Uterus (tissue), 4 donors: ENCODE data around the gene LEMD1. TPM values are rescaled to one million over a fixed set of nuclear protein-coding genes. Genes with fewer than 3 reads are reported as not detected.

Experiments
- DNase-seq, 2 donors: peaks; one replicate each; pipeline ENCODE4 v3.0.0-alpha.2; 2019 to 2020
- H3K27ac ChIP-seq, 2 donors: fragments of 200-600 bp; sonication (generic); 1 replicate in 1 of 2; 2 replicates in 1 of 2; pipeline ENCODE4 v1.5.1; 2016 to 2018
- H3K27me3 ChIP-seq, 2 donors: fragments of 200-600 bp; sonication (generic); one replicate each; pipeline ENCODE4 v1.5.1; 2018 to 2019; ENCODE audit warnings: control low read depth in 1 of 2
- H3K36me3 ChIP-seq, 2 donors: fragments of 200-600 bp; sonication (generic); one replicate each; pipeline ENCODE4 v1.5.1; 2019; ENCODE audit warnings: control low read depth in 1 of 2
- H3K4me1 ChIP-seq, 2 donors: fragments of 200-600 bp; sonication (generic); one replicate each; pipeline ENCODE4 v1.5.1; 2018 to 2019; ENCODE audit warnings: control low read depth in 1 of 2
- H3K4me3 ChIP-seq, 2 donors: fragments of 200-600 bp; sonication (generic); 1 replicate in 1 of 2; 2 replicates in 1 of 2; pipeline ENCODE4 v1.5.1; 2018 to 2019; ENCODE audit warnings: mild to moderate bottlenecking in 1 of 2
- H3K9me3 ChIP-seq, 2 donors: fragments of 200-600 bp; sonication (generic); one replicate each; pipeline ENCODE4 v1.5.1; 2019; ENCODE audit warnings: control low read depth in 1 of 2
- POLR2A ChIP-seq, 2 donors: fragments of 450-650 bp; IDR thresholded peaks; one replicate each; pipeline ENCODE4 v1.6.1; 2016; ENCODE audit warnings: antibody characterized with exemption in 2 of 2, mild to moderate bottlenecking in 1 of 2, moderate library complexity in 1 of 2
- intact Hi-C: fragments of 100-400 bp; cut with DNase I; formaldehyde crosslinking; loops from one replicate; pipeline ENCODE4 v1.15.1; 2023; ENCODE audit warnings: low total_unique reads
- total RNA-seq, 4 donors: library from RNA; depleted of rRNA in 3 of 4; stranded (reverse); fragments of >200 nt in 3 of 4; gene quantifications; one replicate each; pipeline versions ENCODE4 v1.1.0 to v1.2.4, GENCODE V29; 2014 to 2023
- TF ChIP-seq, protein P1 (sequence below), 4 experiments: fragments of 200-600 bp in 2 of 4; fragments of 450-650 bp in 2 of 4; sonication (generic) in 2 of 4; IDR thresholded peaks; one replicate each; pipeline ENCODE4 v1.5.1; 2016 to 2019; ENCODE audit warnings: antibody characterized with exemption in 4 of 4, mild to moderate bottlenecking in 2 of 4, moderate library complexity in 1 of 4
- donor health status: DM: yes; HTN: yes; CAD: no.

Gene LEMD1
- total RNA-seq, 4 donors from 2014 or later = 1.6 to 1.8 TPM; not detected in 2

DNA sequence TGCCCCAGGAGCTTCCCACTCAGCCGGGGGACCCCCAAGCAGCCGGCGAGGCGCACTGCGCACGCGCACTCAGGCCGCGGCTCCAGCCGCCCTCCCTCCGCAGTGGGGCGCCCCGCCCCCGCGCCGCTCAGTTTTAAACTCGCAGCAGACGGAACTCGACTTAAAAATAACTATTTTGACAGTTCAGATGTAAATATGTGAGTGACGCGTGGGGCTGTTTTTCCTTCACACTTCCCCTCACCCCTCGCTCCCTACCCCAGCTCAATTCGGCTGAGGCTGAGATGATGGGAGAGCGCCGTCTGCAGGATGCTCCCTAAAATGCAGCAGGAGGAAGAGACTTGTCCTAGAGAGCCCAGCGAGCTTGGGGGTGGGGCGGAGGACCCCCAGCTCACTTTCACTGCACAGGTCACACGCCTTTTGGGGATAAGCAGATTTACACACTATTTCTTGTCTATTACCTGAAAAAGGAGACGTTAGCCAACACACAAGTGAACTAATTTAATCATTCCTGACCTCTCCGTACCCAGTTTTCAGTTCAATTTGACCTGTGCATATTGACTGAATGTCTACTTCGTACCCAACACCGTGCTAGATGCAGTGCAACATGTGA, 8.9 kb upstream of the LEMD1 start:
- no peaks in the 10 kb centered on the region for H3K27me3 ChIP-seq
- H3K4me3 ChIP-seq = peak overlapping the region; percentile 4 to 39
- no peaks in the 10 kb centered on the region for H3K4me1 ChIP-seq
- DNase-seq = peak in 1 of 2 donors; percentile 69
- no peak for TF ChIP-seq POLR2A (IDR thresholded peaks at IDR 0.05)
- TF ChIP-seq, protein P1, sequence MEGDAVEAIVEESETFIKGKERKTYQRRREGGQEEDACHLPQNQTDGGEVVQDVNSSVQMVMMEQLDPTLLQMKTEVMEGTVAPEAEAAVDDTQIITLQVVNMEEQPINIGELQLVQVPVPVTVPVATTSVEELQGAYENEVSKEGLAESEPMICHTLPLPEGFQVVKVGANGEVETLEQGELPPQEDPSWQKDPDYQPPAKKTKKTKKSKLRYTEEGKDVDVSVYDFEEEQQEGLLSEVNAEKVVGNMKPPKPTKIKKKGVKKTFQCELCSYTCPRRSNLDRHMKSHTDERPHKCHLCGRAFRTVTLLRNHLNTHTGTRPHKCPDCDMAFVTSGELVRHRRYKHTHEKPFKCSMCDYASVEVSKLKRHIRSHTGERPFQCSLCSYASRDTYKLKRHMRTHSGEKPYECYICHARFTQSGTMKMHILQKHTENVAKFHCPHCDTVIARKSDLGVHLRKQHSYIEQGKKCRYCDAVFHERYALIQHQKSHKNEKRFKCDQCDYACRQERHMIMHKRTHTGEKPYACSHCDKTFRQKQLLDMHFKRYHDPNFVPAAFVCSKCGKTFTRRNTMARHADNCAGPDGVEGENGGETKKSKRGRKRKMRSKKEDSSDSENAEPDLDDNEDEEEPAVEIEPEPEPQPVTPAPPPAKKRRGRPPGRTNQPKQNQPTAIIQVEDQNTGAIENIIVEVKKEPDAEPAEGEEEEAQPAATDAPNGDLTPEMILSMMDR (IDR thresholded peaks at IDR 0.05) = peak; percentile 67 to 79 (median 74)
- intact Hi-C loops = no loop called here
- H3K36me3 ChIP-seq = no peaks in the 10 kb centered on the region
- H3K9me3 ChIP-seq = no peaks in the 10 kb centered on the region
- no peak overlapping the region for H3K27ac ChIP-seq

GRCh38 chr1:205429762-205430695, 8.2 kb upstream of the LEMD1 start:
- Histone ChIP-seq H3K27ac (no peak overlapping the region), H3K9me3 (no peaks in the 10 kb centered on the region), H3K4me1 (no peaks in the 10 kb centered on the region), H3K4me3 (peak overlapping the region; percentile 4 to 39), H3K36me3 (no peaks in the 10 kb centered on the region), H3K27me3 (no peaks in the 10 kb centered on the region)
- TF ChIP-seq, protein P1 (IDR thresholded peaks at IDR 0.05) = no peak
- no peak for TF ChIP-seq POLR2A (IDR thresholded peaks at IDR 0.05)
- intact Hi-C loops = no loop called here
- no peak for DNase-seq

GRCh38 chr1:205424901-205425600, 3.2 kb upstream of the LEMD1 start:
- TF ChIP-seq, protein P1 (IDR thresholded peaks at IDR 0.05) = no peak
- no peak for TF ChIP-seq POLR2A (IDR thresholded peaks at IDR 0.05)
- intact Hi-C loops = no loop called here
- no peak for DNase-seq
- no peak overlapping the region for H3K4me3 ChIP-seq
- H3K4me1 ChIP-seq = no peaks in the 10 kb centered on the region
- H3K36me3 ChIP-seq = no peaks in the 10 kb centered on the region
- no peak overlapping the region for H3K27ac ChIP-seq
- H3K27me3 ChIP-seq = no peaks in the 10 kb centered on the region
- no peaks in the 10 kb centered on the region for H3K9me3 ChIP-seq

- intact Hi-C loops = no loop called here
- DNase-seq = no peak
- Histone ChIP-seq H3K36me3 (no peaks in the 10 kb centered on the region), H3K4me1 (no peaks in the 10 kb centered on the region), H3K9me3 (no peaks in the 10 kb centered on the region), H3K27ac (no peak overlapping the region), H3K4me3 (no peak overlapping the region), H3K27me3 (no peaks in the 10 kb centered on the region)
- no peak for TF ChIP-seq POLR2A (IDR thresholded peaks at IDR 0.05)
- TF ChIP-seq, protein P1 (IDR thresholded peaks at IDR 0.05) = no peak
Observed at GRCh38 chr1:205423814-205424399, 2.1 kb upstream of the LEMD1 start.
